ENCODE data around the gene AACS. TPM values are rescaled to one million over a fixed set of nuclear protein-coding genes. Genes with fewer than 3 reads are reported as not detected.

AACS gene
- polyA plus RNA-seq, 1 donor (not counting 4 experiments of a cell fraction or from before 2014, with no cell fraction given), result 27.0 TPM

GRCh38 chr12:125092108-125092871 lies 27.1 kb downstream of the AACS start:
- peak overlapping the region; percentile 42 for H3K27ac ChIP-seq (ENCODE audit: control insufficient read depth, insufficient read depth, low read length)
- no peaks in the 10 kb centered on the region for H3K27me3 ChIP-seq (ENCODE audit: control insufficient read depth, extremely low read depth, insufficient read depth, low read length)
- peak overlapping the region; percentile 57 for H3K9ac ChIP-seq (ENCODE audit: control insufficient read depth, extremely low read depth, insufficient read depth, low read length)
- no peak for DNase-seq (ENCODE audit: low read depth, low spot score)
- H3K4me2 ChIP-seq (ENCODE audit: control insufficient read depth, extremely low read depth, insufficient read depth, low read depth, low read length), result peak overlapping the region; percentile 40
- TF ChIP-seq, protein P1, sequence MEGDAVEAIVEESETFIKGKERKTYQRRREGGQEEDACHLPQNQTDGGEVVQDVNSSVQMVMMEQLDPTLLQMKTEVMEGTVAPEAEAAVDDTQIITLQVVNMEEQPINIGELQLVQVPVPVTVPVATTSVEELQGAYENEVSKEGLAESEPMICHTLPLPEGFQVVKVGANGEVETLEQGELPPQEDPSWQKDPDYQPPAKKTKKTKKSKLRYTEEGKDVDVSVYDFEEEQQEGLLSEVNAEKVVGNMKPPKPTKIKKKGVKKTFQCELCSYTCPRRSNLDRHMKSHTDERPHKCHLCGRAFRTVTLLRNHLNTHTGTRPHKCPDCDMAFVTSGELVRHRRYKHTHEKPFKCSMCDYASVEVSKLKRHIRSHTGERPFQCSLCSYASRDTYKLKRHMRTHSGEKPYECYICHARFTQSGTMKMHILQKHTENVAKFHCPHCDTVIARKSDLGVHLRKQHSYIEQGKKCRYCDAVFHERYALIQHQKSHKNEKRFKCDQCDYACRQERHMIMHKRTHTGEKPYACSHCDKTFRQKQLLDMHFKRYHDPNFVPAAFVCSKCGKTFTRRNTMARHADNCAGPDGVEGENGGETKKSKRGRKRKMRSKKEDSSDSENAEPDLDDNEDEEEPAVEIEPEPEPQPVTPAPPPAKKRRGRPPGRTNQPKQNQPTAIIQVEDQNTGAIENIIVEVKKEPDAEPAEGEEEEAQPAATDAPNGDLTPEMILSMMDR (optimal IDR thresholded peaks at IDR 0.05 in 1 of 3, IDR thresholded peaks at IDR 0.05 in 1 of 3, conservative IDR thresholded peaks at IDR 0.05 in 1 of 3; ENCODE audit: extremely low read depth in 1 of 3, insufficient read depth in 2 of 3, low read length in 3 of 3), result no peak
- no peak for TF ChIP-seq EZH2 (IDR thresholded peaks at IDR 0.05; ENCODE audit: low read length)
- H3K9me3 ChIP-seq (ENCODE audit: control insufficient read depth, low read depth, low read length), result no peaks in the 10 kb centered on the region
- FAIRE-seq, result no peak
- H3K4me3 ChIP-seq (ENCODE audit: control insufficient read depth in 2 of 3, extremely low read depth in 1 of 3, insufficient read depth in 2 of 3, low read depth in 1 of 3, low read length in 3 of 3), result no peak overlapping the region
- no peaks in the 10 kb centered on the region for H3K9me1 ChIP-seq (ENCODE audit: control insufficient read depth, extremely low read depth, insufficient read depth, low read length)
- H3K36me3 ChIP-seq (ENCODE audit: control insufficient read depth in 2 of 2, extremely low read depth in 1 of 2, insufficient read depth in 2 of 2, low read length in 2 of 2), result peaks cover 22% of the 10 kb centered on the region in 2 experiments
- H3K4me1 ChIP-seq (ENCODE audit: control insufficient read depth, extremely low read depth, insufficient read depth, low read length), result peaks cover 19% of the 10 kb centered on the region
- peaks cover 3% of the 10 kb centered on the region for H3K79me2 ChIP-seq (ENCODE audit: control insufficient read depth, insufficient read depth, low read length)
- H2AFZ ChIP-seq (ENCODE audit: control insufficient read depth, low read length), result no peak overlapping the region
- H4K20me1 ChIP-seq (ENCODE audit: control insufficient read depth, extremely low read depth, insufficient read depth, low read length), result peaks cover 4% of the 10 kb centered on the region
- dilution Hi-C loops (cut with MboI; ENCODE audit: extremely low pct_ligation_motif_present, low sequenced_read_pairs), result no loop called here

- peak overlapping the region; percentile 40 for H3K4me2 ChIP-seq (ENCODE audit: control insufficient read depth, extremely low read depth, insufficient read depth, low read depth, low read length)
- peaks cover 19 to 22% of the 10 kb centered on the region in 2 experiments for H3K36me3 ChIP-seq (ENCODE audit: control insufficient read depth in 2 of 2, extremely low read depth in 1 of 2, insufficient read depth in 2 of 2, low read length in 2 of 2)
- peak overlapping the region; percentile 57 for H3K9ac ChIP-seq (ENCODE audit: control insufficient read depth, extremely low read depth, insufficient read depth, low read length)
- peak overlapping the region; percentile 42 for H3K27ac ChIP-seq (ENCODE audit: control insufficient read depth, insufficient read depth, low read length)
- H3K4me3 ChIP-seq (ENCODE audit: control insufficient read depth in 2 of 3, extremely low read depth in 1 of 3, insufficient read depth in 2 of 3, low read depth in 1 of 3, low read length in 3 of 3), result no peak overlapping the region
- dilution Hi-C loops (cut with MboI; ENCODE audit: extremely low pct_ligation_motif_present, low sequenced_read_pairs), result no loop called here
- no peaks in the 10 kb centered on the region for H3K9me1 ChIP-seq (ENCODE audit: control insufficient read depth, extremely low read depth, insufficient read depth, low read length)
- H3K4me1 ChIP-seq (ENCODE audit: control insufficient read depth, extremely low read depth, insufficient read depth, low read length), result peaks cover 19% of the 10 kb centered on the region
- H4K20me1 ChIP-seq (ENCODE audit: control insufficient read depth, extremely low read depth, insufficient read depth, low read length), result peaks cover 4% of the 10 kb centered on the region
- FAIRE-seq (peak; percentile 43), DNase-seq (ENCODE audit: low read depth, low spot score) (no peak)
- TF ChIP-seq EZH2 (IDR thresholded peaks at IDR 0.05; ENCODE audit: low read length), result no peak
- TF ChIP-seq, protein P1 (optimal IDR thresholded peaks at IDR 0.05 in 1 of 3, IDR thresholded peaks at IDR 0.05 in 1 of 3, conservative IDR thresholded peaks at IDR 0.05 in 1 of 3; ENCODE audit: extremely low read depth in 1 of 3, insufficient read depth in 2 of 3, low read length in 3 of 3), result peak in 1 of 3 experiments; percentile 26
- H2AFZ ChIP-seq (ENCODE audit: control insufficient read depth, low read length), result no peak overlapping the region
- H3K79me2 ChIP-seq (ENCODE audit: control insufficient read depth, insufficient read depth, low read length), result peaks cover 3% of the 10 kb centered on the region
- no peaks in the 10 kb centered on the region for H3K9me3 ChIP-seq (ENCODE audit: control insufficient read depth, low read depth, low read length)
- H3K27me3 ChIP-seq (ENCODE audit: control insufficient read depth, extremely low read depth, insufficient read depth, low read length), result no peaks in the 10 kb centered on the region
Measured at GRCh38 chr12:125092872-125093680, 27.8 kb downstream of the AACS start.
